ENCODE results near the gene PILRB. TPM values are rescaled to one million over a fixed set of nuclear protein-coding genes. Genes with fewer than 3 reads are reported as not detected.
"Not testable (repeated sequence)": the region's sequence is repeated elsewhere in the genome, so short reads cannot be mapped to it uniquely, and the experiment has no call there.

The PILRB gene
- polyA plus RNA-seq, 1 donor from 2014 or later = 222 TPM

GRCh38 chr7:100352230-100352781 lies 5.6 kb upstream of the PILRB start:
- not testable (repeated sequence) for H3K9me2 ChIP-seq (ENCODE audit: insufficient read depth, low read length); H4K20me1 ChIP-seq (ENCODE audit: insufficient read depth); H3K9ac ChIP-seq (ENCODE audit: low read length); H3K27ac ChIP-seq (ENCODE audit: low read length); H2AFZ ChIP-seq (ENCODE audit: low read depth, low read length); H3F3A ChIP-seq (ENCODE audit: insufficient read depth, low read length, poor library complexity, severe bottlenecking); H3K9me3 ChIP-seq (ENCODE audit: low read length); H3K36me3 ChIP-seq (ENCODE audit: insufficient read depth, low read length); H3K4me3 ChIP-seq (ENCODE audit: low read length); H3K27me3 ChIP-seq (ENCODE audit: insufficient read depth, low read depth, low read length); H3K4me2 ChIP-seq (ENCODE audit: low read length); H3K79me2 ChIP-seq (replicated peaks; ENCODE audit: insufficient read depth, low read length)

GRCh38 chr7:100352984-100353684 lies 4.8 kb upstream of the PILRB start:
- Histone ChIP-seq H3F3A (ENCODE audit: insufficient read depth, low read length, poor library complexity, severe bottlenecking) (no peaks in the 10 kb centered on the region), H3K9me3 (ENCODE audit: low read length) (no peaks in the 10 kb centered on the region), H3K27me3 (ENCODE audit: insufficient read depth, low read depth, low read length) (no peaks in the 10 kb centered on the region), H3K79me2 (replicated peaks; ENCODE audit: insufficient read depth, low read length) (no peaks in the 10 kb centered on the region), H3K27ac (ENCODE audit: low read length) (no peak overlapping the region), H2AFZ (ENCODE audit: low read depth, low read length) (no peak overlapping the region), H3K9me2 (ENCODE audit: insufficient read depth, low read length) (no peaks in the 10 kb centered on the region), H3K4me2 (ENCODE audit: low read length) (no peak overlapping the region), H4K20me1 (ENCODE audit: insufficient read depth) (no peaks in the 10 kb centered on the region), H3K4me3 (ENCODE audit: low read length) (no peak overlapping the region), H3K9ac (ENCODE audit: low read length) (no peak overlapping the region), H3K36me3 (ENCODE audit: insufficient read depth, low read length) (no peaks in the 10 kb centered on the region)
- no peak for TF ChIP-seq MXI1 (conservative IDR thresholded peaks at IDR 0.05; ENCODE audit: poor library complexity, severe bottlenecking)
- TF ChIP-seq REST (IDR thresholded peaks at IDR 0.05; ENCODE audit: borderline replicate concordance) = no peak
- no peak for TF ChIP-seq SMC3 (conservative IDR thresholded peaks at IDR 0.05; ENCODE audit: poor library complexity)
- no peak for TF ChIP-seq RAD21 (conservative IDR thresholded peaks at IDR 0.05)
- TF ChIP-seq TAF1 (IDR thresholded peaks at IDR 0.05; ENCODE audit: low read depth) = no peak
- no peak for TF ChIP-seq CTCF (IDR thresholded peaks at IDR 0.05; ENCODE audit: poor library complexity, severe bottlenecking)
- no peak for TF ChIP-seq EZH2 (IDR thresholded peaks at IDR 0.05; ENCODE audit: borderline replicate concordance, insufficient read depth, low read length, poor library complexity, severe bottlenecking)
- TF ChIP-seq EP300 (conservative IDR thresholded peaks at IDR 0.05; ENCODE audit: poor library complexity, severe bottlenecking) = no peak
- TF ChIP-seq POLR2AphosphoS5 (IDR thresholded peaks at IDR 0.05) = no peak

Data from neural cell (in vitro differentiated cells).